Memory B cell (primary cell): ENCODE measurements around the gene IL10RA.

Source experiments
- ATAC-seq: fragments of 150-1000 bp; cut with Tn5 transposase; 2 replicates; pipeline ENCODE4 v1.10.0; 2021; ENCODE audit warnings: low read depth, mild to moderate bottlenecking, moderate library complexity
- DNase-seq, 2 donors: peaks; one replicate each; pipeline ENCODE4 v3.0.0; 2022; ENCODE audit warnings: low spot score in 2 of 2
- H3K27ac Mint-ChIP-seq: one replicate; pipeline ENCODE4 v1.8.0; 2022; ENCODE audit warnings: mild to moderate bottlenecking, moderate library complexity, mixed read lengths
- H3K27me3 Mint-ChIP-seq: one replicate; pipeline ENCODE4 v1.8.0; 2022; ENCODE audit warnings: mixed read lengths
- H3K36me3 Mint-ChIP-seq: one replicate; pipeline ENCODE4 v1.8.0; 2022; ENCODE audit warnings: mild to moderate bottlenecking, mixed read lengths
- H3K4me1 Mint-ChIP-seq: one replicate; pipeline ENCODE4 v1.8.0; 2022; ENCODE audit warnings: mixed read lengths
- H3K4me3 Mint-ChIP-seq: one replicate; pipeline ENCODE4 v1.8.0; 2022; ENCODE audit warnings: mild to moderate bottlenecking, moderate library complexity, mixed read lengths
- H3K9me3 Mint-ChIP-seq: one replicate; pipeline ENCODE4 v1.8.0; 2022; ENCODE audit warnings: mixed read lengths

The IL10RA gene

DNA sequence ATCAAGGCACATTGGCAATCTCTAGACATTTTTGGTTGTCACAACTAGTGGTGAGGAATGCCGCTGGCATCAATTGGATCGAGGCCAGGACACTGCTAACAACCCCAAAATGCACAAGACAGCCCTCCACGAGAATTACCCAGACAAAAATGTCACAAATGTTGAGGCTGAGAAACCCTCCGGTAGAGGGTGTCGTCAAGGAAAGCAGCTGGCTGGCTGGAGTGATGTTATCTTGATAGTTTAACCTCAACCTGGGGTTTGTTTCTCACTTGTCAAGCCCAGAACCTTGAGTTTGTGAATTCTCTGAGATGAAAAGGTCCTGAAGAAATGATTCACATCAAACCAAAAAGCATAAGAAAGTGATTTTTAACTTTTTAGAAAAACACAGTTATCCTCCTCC is 35.9 kb upstream of the IL10RA start:
- Mint-ChIP-seq H3K36me3 (no peaks in the 10 kb centered on the region), H3K27ac (peak overlapping the region; percentile 62), H3K4me1 (peaks cover 33% of the 10 kb centered on the region), H3K27me3 (no peaks in the 10 kb centered on the region), H3K9me3 (no peaks in the 10 kb centered on the region), H3K4me3 (peak overlapping the region; percentile 68)
- DNase-seq (peak in 1 of 2 donors; percentile 36), ATAC-seq (peak; percentile 59)

- peak; percentile 27 to 50 for DNase-seq
- peak overlapping the region; percentile 68 for H3K4me3 Mint-ChIP-seq
- no peaks in the 10 kb centered on the region for H3K27me3 Mint-ChIP-seq
- ATAC-seq, result peak; percentile 77
- peaks cover 2% of the 10 kb centered on the region for H3K9me3 Mint-ChIP-seq
- H3K36me3 Mint-ChIP-seq, result peaks cover 4% of the 10 kb centered on the region
- peak overlapping the region; percentile 62 for H3K27ac Mint-ChIP-seq
- peaks cover 33% of the 10 kb centered on the region for H3K4me1 Mint-ChIP-seq
Observed at GRCh38 chr11:117950993-117951961, 34.9 kb upstream of the IL10RA start.

DNA sequence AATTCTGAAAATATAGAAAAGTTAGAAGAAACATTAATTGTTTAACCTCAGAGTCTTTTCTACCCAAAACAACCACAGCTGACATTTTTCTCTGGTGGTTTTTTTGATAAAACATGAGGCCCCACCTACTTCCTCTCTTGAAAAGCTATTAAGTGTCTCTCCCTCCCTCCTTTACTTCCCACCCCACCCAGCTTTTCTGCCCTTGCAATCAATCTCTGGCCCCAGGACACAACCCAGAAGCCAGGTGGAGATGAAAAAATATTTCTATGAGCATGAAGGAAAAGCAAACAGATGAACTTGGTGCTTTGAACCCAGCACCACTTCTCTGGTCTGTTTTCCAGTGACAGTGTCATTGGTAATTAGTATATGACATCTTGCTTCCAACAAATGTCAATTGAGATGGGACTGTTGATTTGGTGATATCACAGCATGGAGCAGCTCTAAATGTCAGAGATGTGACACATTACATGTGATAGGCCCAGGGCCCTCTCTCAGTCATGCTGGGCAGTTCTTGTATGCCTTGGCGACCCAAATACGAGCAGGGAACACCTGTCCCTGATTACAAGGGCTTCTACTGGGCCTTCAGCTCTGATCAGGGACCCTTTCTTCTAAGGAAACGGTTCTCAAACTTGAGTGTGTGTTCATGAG is 33.0 kb upstream of the IL10RA start:
- Mint-ChIP-seq H3K4me1 (peaks cover 27% of the 10 kb centered on the region), H3K27me3 (no peaks in the 10 kb centered on the region), H3K27ac (no peak overlapping the region), H3K9me3 (peaks cover 14% of the 10 kb centered on the region), H3K36me3 (peaks cover 15% of the 10 kb centered on the region), H3K4me3 (no peak overlapping the region)
- peak; percentile 27 for ATAC-seq
- no peak for DNase-seq

GRCh38 chr11:117958949-117959348 is 27.2 kb upstream of the IL10RA start:
- H3K27me3 Mint-ChIP-seq, result no peaks in the 10 kb centered on the region
- ATAC-seq (no peak), DNase-seq (no peak)
- peaks cover 10% of the 10 kb centered on the region for H3K4me1 Mint-ChIP-seq
- H3K9me3 Mint-ChIP-seq, result peaks cover 30% of the 10 kb centered on the region
- H3K27ac Mint-ChIP-seq, result no peak overlapping the region
- peaks cover 34% of the 10 kb centered on the region for H3K36me3 Mint-ChIP-seq
- H3K4me3 Mint-ChIP-seq, result no peak overlapping the region

DNA sequence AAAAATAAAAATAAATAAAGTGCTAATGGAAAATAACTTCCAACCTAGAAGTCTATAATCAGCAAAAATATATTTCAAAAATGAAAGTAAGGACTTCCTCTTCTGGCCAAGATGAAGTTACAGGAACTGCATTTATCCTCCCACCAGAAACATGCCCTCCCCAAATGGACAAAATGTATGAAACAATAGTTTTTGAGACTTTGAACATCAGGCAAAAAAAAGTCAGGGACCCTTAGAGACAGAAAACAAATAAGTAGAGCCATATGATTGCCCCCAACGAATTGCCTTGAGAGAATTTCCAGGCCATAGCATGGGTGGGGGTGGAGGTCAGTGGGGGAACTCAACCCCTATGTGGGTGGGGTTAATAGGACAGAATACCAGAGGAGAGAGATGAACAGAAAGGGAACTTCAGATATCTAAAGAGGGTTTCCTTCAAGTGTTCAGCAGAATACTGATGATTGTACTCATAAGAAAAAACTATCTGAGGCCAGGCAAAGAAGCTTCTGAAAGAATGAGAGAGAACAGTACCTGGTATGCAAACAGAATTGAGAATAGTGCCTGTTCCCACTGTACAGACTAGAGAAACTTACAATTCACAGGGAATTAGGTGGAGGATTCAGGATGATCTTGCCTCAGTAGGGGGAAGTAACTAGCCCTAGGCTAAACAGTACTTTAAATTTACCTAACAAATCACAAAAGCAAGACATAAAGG is 26.6 kb upstream of the IL10RA start:
- Mint-ChIP-seq H3K27me3 (no peaks in the 10 kb centered on the region), H3K9me3 (peaks cover 30% of the 10 kb centered on the region), H3K27ac (peak overlapping the region; percentile 10), H3K36me3 (peaks cover 34% of the 10 kb centered on the region), H3K4me1 (peaks cover 10% of the 10 kb centered on the region), H3K4me3 (no peak overlapping the region)
- ATAC-seq (peak; percentile 56), DNase-seq (no peak)

DNA sequence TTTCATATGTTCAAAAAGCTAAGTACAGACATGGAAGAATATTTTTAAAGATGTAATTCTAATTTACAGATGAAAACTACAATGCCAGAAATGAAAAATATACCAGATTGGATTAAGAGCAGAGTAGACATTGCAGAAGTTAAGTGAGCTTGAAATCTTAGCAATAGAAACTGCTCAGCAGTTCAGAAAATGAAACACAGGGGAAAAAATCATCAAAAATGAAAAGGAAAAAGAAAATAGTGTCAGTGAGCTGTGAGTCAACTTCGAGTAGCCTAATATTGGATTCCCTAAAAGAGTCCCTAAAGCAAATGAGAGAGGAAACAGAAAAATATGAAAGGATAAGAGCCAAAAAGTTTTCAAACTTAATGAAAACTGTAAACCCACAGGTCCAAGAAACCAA is 25.8 kb upstream of the IL10RA start:
- ATAC-seq (no peak), DNase-seq (no peak)
- H3K9me3 Mint-ChIP-seq, result peaks cover 30% of the 10 kb centered on the region
- H3K27me3 Mint-ChIP-seq, result no peaks in the 10 kb centered on the region
- H3K4me3 Mint-ChIP-seq, result no peak overlapping the region
- no peak overlapping the region for H3K27ac Mint-ChIP-seq
- H3K36me3 Mint-ChIP-seq, result peaks cover 34% of the 10 kb centered on the region
- H3K4me1 Mint-ChIP-seq, result peaks cover 10% of the 10 kb centered on the region

GRCh38 chr11:117961896-117962295 is 24.3 kb upstream of the IL10RA start:
- H3K36me3 Mint-ChIP-seq, result peaks cover 29% of the 10 kb centered on the region
- H3K4me1 Mint-ChIP-seq, result peaks cover 10% of the 10 kb centered on the region

GRCh38 chr11:117962826-117963225 is 23.4 kb upstream of the IL10RA start:
- H3K36me3 Mint-ChIP-seq, result peaks cover 21% of the 10 kb centered on the region
- H3K4me3 Mint-ChIP-seq, result no peak overlapping the region
- H3K27me3 Mint-ChIP-seq, result no peaks in the 10 kb centered on the region
- H3K4me1 Mint-ChIP-seq, result peaks cover 10% of the 10 kb centered on the region
- DNase-seq (no peak), ATAC-seq (no peak)
- H3K9me3 Mint-ChIP-seq, result peaks cover 19% of the 10 kb centered on the region
- H3K27ac Mint-ChIP-seq, result no peak overlapping the region

More at GRCh38 chr11:117961896-117962295, 24.3 kb upstream of the IL10RA start:
- Mint-ChIP-seq H3K27me3 (no peaks in the 10 kb centered on the region), H3K27ac (no peak overlapping the region), H3K9me3 (peaks cover 26% of the 10 kb centered on the region), H3K4me3 (no peak overlapping the region)
- no peak for DNase-seq
- no peak for ATAC-seq

DNA sequence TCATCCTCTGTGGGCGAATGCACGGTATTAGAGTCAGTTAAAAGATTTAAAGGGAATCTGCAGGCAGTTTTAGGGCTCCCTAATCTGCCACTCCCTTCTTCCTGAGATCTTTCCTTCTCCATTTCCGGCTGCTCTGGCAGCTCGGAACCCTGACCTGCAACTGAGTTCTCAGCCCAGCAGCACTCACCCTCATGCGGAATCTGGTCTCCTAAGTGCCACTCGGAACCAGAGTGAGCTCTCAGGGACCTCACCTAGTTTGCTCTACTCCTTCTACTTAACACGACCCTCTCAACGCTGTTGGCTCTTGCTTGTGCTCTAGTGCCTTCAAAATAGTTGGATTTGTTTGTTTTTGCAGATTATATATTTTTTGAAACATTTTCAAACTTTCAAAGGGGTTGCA is 19.3 kb upstream of the IL10RA start:
- DNase-seq (no peak), ATAC-seq (no peak)
- Mint-ChIP-seq H3K27ac (no peak overlapping the region), H3K9me3 (peaks cover 2% of the 10 kb centered on the region), H3K4me3 (no peak overlapping the region), H3K4me1 (peaks cover 15% of the 10 kb centered on the region), H3K27me3 (no peaks in the 10 kb centered on the region), H3K36me3 (no peaks in the 10 kb centered on the region)

GRCh38 chr11:117969160-117969991 is 16.8 kb upstream of the IL10RA start:
- H3K4me1 Mint-ChIP-seq, result peaks cover 23% of the 10 kb centered on the region
- ATAC-seq, result no peak
- no peak overlapping the region for H3K4me3 Mint-ChIP-seq
- no peak overlapping the region for H3K27ac Mint-ChIP-seq
- no peaks in the 10 kb centered on the region for H3K9me3 Mint-ChIP-seq
- no peaks in the 10 kb centered on the region for H3K36me3 Mint-ChIP-seq
- no peak for DNase-seq
- H3K27me3 Mint-ChIP-seq, result no peaks in the 10 kb centered on the region

DNA sequence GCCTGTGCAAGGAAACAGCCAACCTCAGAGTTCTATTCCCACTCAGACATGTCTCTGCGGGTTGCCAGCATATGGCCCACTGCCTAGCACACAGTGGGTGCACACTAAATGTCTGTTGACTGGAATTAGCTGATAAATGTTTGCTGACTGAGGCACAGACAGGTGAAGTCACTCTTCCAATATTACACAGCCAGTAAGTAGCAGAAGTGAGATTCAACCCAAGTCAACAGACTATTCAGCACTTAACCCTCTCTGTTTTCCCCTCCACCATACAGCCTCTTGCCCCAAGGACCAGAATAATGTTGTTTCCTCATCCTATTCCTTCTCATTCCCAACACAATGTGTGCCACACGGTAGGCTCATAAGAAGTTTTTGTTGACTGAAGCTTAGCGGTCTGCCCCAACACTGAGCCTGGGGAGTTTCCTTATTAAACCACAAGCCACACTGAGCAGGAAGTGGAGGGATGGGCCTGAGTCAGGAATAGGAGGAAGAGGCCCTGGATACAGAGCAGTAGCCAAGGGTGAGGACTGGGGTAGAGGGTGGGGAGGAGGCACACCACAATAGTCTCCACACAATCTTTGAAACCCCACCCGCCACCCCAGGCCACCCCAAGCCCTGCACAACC is 15.7 kb upstream of the IL10RA start:
- peak; percentile 64 for ATAC-seq
- Mint-ChIP-seq H3K27me3 (no peaks in the 10 kb centered on the region), H3K4me3 (no peak overlapping the region), H3K9me3 (no peaks in the 10 kb centered on the region), H3K4me1 (peaks cover 23% of the 10 kb centered on the region), H3K27ac (peak overlapping the region; percentile 78), H3K36me3 (no peaks in the 10 kb centered on the region)
- no peak for DNase-seq

DNA sequence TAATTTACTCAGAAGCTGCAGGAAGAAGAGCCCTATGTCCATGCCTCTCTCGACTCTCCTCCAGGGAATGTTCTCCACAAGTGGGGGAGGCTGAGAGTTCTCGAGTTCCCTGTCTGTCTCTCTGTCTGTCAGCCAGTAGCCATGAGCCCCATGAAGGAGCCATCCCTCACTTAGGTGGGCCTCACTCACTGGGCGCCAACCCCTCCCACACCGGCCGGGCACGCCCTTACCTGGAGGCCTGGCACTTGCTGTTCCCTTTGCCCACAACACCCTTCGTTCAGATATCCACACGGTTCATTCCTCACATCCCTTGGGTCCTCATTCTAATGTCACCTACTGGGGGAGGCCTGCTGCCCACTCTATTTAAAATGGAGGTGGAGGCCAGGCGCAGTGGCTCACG is 14.2 kb upstream of the IL10RA start:
- no peaks in the 10 kb centered on the region for H3K27me3 Mint-ChIP-seq
- peaks cover 23% of the 10 kb centered on the region for H3K4me1 Mint-ChIP-seq
- no peak for DNase-seq
- no peaks in the 10 kb centered on the region for H3K9me3 Mint-ChIP-seq
- no peak overlapping the region for H3K4me3 Mint-ChIP-seq
- ATAC-seq, result no peak
- H3K27ac Mint-ChIP-seq, result no peak overlapping the region
- peaks cover 1% of the 10 kb centered on the region for H3K36me3 Mint-ChIP-seq
